Lower leg skin (tissue), 3 donors: Measurements from ENCODE around the gene NUP85.

Experiments
- POLR2A ChIP-seq, 2 donors: fragments of 450-650 bp; IDR thresholded peaks; one replicate each; pipeline ENCODE4 v1.6.1; 2016 to 2017; ENCODE audit warnings: antibody characterized with exemption in 2 of 2, mild to moderate bottlenecking in 1 of 2, moderate library complexity in 1 of 2
- TF ChIP-seq, protein P1 (sequence below), 3 donors: fragments of 450-650 bp; IDR thresholded peaks; one replicate each; pipeline ENCODE4 v1.5.1; 2016; ENCODE audit warnings: antibody characterized with exemption in 3 of 3, mild to moderate bottlenecking in 3 of 3, moderate library complexity in 2 of 3

DNA sequence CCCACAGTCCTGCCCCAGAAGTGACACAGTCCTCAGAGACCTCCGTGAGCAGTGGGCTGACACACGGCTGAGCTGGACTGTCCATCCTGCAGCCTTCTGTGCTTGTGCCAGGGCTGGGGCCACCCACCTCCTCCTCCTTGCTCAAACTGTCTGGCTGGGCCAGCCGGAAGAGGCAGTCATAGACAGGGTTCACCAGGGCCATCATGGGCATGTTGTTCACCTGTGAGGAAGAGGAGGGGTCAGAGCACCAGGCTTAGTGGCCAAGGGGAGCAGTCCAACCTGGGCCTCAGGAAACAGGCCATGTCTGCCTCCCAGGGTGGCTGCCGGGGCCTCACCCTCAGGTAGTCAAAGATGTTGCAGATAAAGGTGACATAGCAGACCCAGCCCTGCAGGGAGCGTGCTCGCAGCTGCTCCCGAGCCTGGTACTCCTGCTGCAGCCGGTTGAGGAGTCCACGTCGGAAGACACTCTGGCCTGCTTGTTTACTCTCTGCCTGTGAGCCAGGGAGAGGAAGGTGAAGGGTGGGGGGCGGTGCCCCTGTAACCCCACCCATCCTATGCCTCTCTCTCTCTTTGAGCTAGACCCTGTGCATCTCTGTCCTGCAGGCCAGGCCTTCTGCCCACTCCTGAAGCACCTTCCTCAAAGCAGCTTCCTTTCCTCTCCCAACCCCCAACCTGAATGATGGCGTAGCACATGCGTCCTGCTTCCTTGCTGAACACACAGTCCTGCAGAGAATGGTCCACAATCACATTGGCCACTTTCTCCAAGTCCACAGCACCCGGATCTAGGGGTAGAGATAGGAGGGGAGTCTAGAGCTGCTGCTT, 62.1 kb downstream of the NUP85 start:
- TF ChIP-seq, protein P1, sequence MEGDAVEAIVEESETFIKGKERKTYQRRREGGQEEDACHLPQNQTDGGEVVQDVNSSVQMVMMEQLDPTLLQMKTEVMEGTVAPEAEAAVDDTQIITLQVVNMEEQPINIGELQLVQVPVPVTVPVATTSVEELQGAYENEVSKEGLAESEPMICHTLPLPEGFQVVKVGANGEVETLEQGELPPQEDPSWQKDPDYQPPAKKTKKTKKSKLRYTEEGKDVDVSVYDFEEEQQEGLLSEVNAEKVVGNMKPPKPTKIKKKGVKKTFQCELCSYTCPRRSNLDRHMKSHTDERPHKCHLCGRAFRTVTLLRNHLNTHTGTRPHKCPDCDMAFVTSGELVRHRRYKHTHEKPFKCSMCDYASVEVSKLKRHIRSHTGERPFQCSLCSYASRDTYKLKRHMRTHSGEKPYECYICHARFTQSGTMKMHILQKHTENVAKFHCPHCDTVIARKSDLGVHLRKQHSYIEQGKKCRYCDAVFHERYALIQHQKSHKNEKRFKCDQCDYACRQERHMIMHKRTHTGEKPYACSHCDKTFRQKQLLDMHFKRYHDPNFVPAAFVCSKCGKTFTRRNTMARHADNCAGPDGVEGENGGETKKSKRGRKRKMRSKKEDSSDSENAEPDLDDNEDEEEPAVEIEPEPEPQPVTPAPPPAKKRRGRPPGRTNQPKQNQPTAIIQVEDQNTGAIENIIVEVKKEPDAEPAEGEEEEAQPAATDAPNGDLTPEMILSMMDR (IDR thresholded peaks at IDR 0.05), result no peak
- TF ChIP-seq POLR2A (IDR thresholded peaks at IDR 0.05), result no peak
